ENCODE data around the gene EEF1AKMT2.

GRCh38 chr10:124798364-124798763, 6.7 kb upstream of the EEF1AKMT2 start:
- TF ChIP-seq CTCF (conservative IDR thresholded peaks at IDR 0.05; ENCODE audit: low read depth, low read length) (no peak), EZH2 (IDR thresholded peaks at IDR 0.05; ENCODE audit: borderline replicate concordance, low read depth, low read length, poor library complexity, severe bottlenecking) (no peak)
